Stomach (tissue), 9 donors: ENCODE results near the gene MAN2B1. TPM values are rescaled to one million over a fixed set of nuclear protein-coding genes. Genes with fewer than 3 reads are reported as not detected.

ENCODE experiments used
- DNase-seq, 2 donors: peaks; one replicate each; pipeline versions ENCODE4 v3.0.0 to v3.0.0-alpha.2; 2013 to 2019
- H3K27ac ChIP-seq, 5 donors: fragments of 200-600 bp in 4 of 5; sonication (generic) in 4 of 5; one replicate each; pipeline ENCODE4 v1.5.1; 2013 to 2019; ENCODE audit warnings: mild to moderate bottlenecking in 1 of 5, moderate library complexity in 1 of 5
- H3K27me3 ChIP-seq, 3 donors: fragments of 200-600 bp; sonication (generic); one replicate each; pipeline ENCODE4 v1.5.1; 2017 to 2019; ENCODE audit warnings: mixed run types in 1 of 3
- H3K36me3 ChIP-seq, 4 donors: fragments of 200-600 bp; sonication (generic); 1 replicate in 3 of 4; 2 replicates in 1 of 4; pipeline ENCODE4 v1.5.1; 2016 to 2019
- H3K4me1 ChIP-seq, 4 donors: fragments of 200-600 bp; sonication (generic); one replicate each; pipeline ENCODE4 v1.5.1; 2016 to 2019
- H3K4me3 ChIP-seq, 4 donors: fragments of 200-600 bp; sonication (generic) in 3 of 4; one replicate each; pipeline ENCODE4 v1.5.1; 2016 to 2019; ENCODE audit warnings: mild to moderate bottlenecking in 1 of 4
- H3K9me3 ChIP-seq, 4 donors: fragments of 200-600 bp; sonication (generic); one replicate each; pipeline ENCODE4 v1.5.1; 2016 to 2019
- CTCF ChIP-seq, 7 experiments: fragments of 450-650 bp in 4 of 7; fragments of 200-600 bp in 3 of 7; sonication (generic) in 3 of 7; IDR thresholded peaks; one replicate each; pipeline ENCODE4 v1.5.1; 2016 to 2019; ENCODE audit warnings: antibody characterized with exemption in 7 of 7, control low read depth in 2 of 7, mild to moderate bottlenecking in 1 of 7
- EP300 ChIP-seq: sonication (generic); formaldehyde crosslinking; IDR thresholded peaks from one replicate; pipeline ENCODE4 v1.6.1; 2017; ENCODE audit warnings: antibody characterized with exemption
- POLR2A ChIP-seq, 4 donors: fragments of 450-650 bp; IDR thresholded peaks; one replicate each; pipeline ENCODE4 v1.6.1; 2016; ENCODE audit warnings: antibody characterized with exemption in 4 of 4, control low read depth in 2 of 4, mild to moderate bottlenecking in 1 of 4, moderate library complexity in 1 of 4
- POLR2AphosphoS5 ChIP-seq, 3 donors: sonication (generic); formaldehyde crosslinking; IDR thresholded peaks; one replicate each; pipeline ENCODE4 v1.6.1; 2016; ENCODE audit warnings: antibody characterized with exemption in 3 of 3
- WGBS, 5 donors: extraction: QIAGEN DNeasy Blood & Tissue Kit in 3 of 5; methylation state at CpG; one replicate each; pipeline versions ENCODE4 v1.1.5 to v1.1.7; 2013 to 2018; 5-methylcytosine and 5-hydroxymethylcytosine counted together
- intact Hi-C: fragments of 100-400 bp; cut with DNase I; formaldehyde crosslinking; loops from one replicate; pipeline ENCODE4 v1.15.1; 2023; ENCODE audit warnings: low total_unique reads
- polyA plus RNA-seq, 3 donors: library from polyadenylated mRNA; stranded (reverse); fragments of 200-250 nt; gene quantifications; one replicate each; pipeline ENCODE4 v1.2.3, GENCODE V29; 2013
- total RNA-seq, 5 donors: library from RNA; depleted of rRNA; stranded (reverse); fragments of >200 nt; gene quantifications; one replicate each; pipeline versions ENCODE4 v1.1.0 to v1.2.3, GENCODE V29; 2014 to 2016
- donor health status: healthy with polysubstance abuse.
- donor health status: Bipolar disorder and iron deficiency.
- donor health status: healthy.

The MAN2B1 gene
- total and polyA plus RNA-seq, 8 donors, result 20.6 to 429 (median 84.0) TPM

GRCh38 chr19:12610540-12611360, 55.8 kb downstream of the MAN2B1 start, which contains the start of the genes ZNF490 and ZNF791:
Gene ZNF490 (minus strand): TSS chr19:12610813. CDS start chr19:12610680, 133 bp downstream.
Gene ZNF791 (plus strand): TSS chr19:12610920. CDS start chr19:12611080, 160 bp downstream.
- Histone ChIP-seq H3K36me3 (peaks cover 5 to 69% (median 53%) of the 10 kb centered on the region in 4 donors), H3K27me3 (no peaks in the 10 kb centered on the region), H3K4me3 (peak within 1 kb of the TSS; percentile 77 to 99 (median 88)), H3K9me3 (no peaks in the 10 kb centered on the region), H3K4me1 (peaks cover 26 to 67% (median 54%) of the 10 kb centered on the region in 4 donors), H3K27ac (peak within 1 kb of the TSS; percentile 91 to 100 (median 99))
- TF ChIP-seq POLR2AphosphoS5 (IDR thresholded peaks at IDR 0.05), result peak; percentile 92 to 96 (median 95)
- TF ChIP-seq CTCF (IDR thresholded peaks at IDR 0.05), result peak in 1 of 7 experiments; percentile 13
- TF ChIP-seq POLR2A (IDR thresholded peaks at IDR 0.05), result peak in 2 of 4 donors; percentile 38 to 84
- TF ChIP-seq EP300, result no peak
- peak; percentile 99 for DNase-seq
- WGBS, 5 donors, result 0 to 1% (median 0%) methylated on average over 26 to 61 of the region's 61 CpGs
- intact Hi-C loops, result no loop called here

DNA sequence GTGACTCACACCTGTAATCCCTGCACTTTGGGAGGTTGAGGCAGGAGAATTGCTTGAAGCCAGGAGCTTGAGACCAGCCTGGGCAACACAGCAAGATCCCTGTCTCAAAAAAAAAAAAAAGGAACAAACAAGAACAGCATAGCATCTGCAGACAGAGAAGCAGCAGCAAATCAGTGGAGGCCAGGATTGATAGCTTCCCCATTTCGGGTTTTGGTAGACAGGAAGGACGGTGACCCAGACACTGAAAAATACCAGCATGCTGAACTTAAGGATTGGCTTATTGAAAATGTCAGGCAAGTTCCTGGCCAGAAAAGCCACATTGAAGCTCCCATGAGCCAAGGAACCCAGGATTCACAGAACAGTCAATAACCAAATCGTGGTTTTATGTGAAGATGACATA, 58.9 kb downstream of the MAN2B1 start:
- WGBS, 5 donors, result 86 to 98% (median 92%) methylated on average over 3 of the region's 3 CpGs
- TF ChIP-seq POLR2AphosphoS5 (IDR thresholded peaks at IDR 0.05), result no peak

GRCh38 chr19:12606796-12607195, 59.7 kb downstream of the MAN2B1 start:
- TF ChIP-seq POLR2A (IDR thresholded peaks at IDR 0.05) (no peak), EP300 (no peak), POLR2AphosphoS5 (IDR thresholded peaks at IDR 0.05) (no peak), CTCF (IDR thresholded peaks at IDR 0.05) (no peak)
- WGBS, 5 donors, result 92 to 100% (median 95%) methylated on average over 1 of the region's 1 CpG
- Histone ChIP-seq H3K4me3 (no peak overlapping the region), H3K27me3 (no peaks in the 10 kb centered on the region), H3K36me3 (peaks cover 11 to 69% (median 61%) of the 10 kb centered on the region in 4 donors), H3K4me1 (peaks cover 8 to 27% (median 19%) of the 10 kb centered on the region in 4 donors), H3K27ac (no peak overlapping the region), H3K9me3 (no peaks in the 10 kb centered on the region)
- intact Hi-C loops, result no loop called here
- no peak for DNase-seq

More for the DNA sequence above, 58.9 kb downstream of the MAN2B1 start:
- intact Hi-C loops, result no loop called here
- H3K9me3 ChIP-seq, result no peaks in the 10 kb centered on the region
- no peak overlapping the region for H3K4me3 ChIP-seq
- H3K27ac ChIP-seq, result no peak overlapping the region
- peaks cover 8 to 69% (median 56%) of the 10 kb centered on the region in 4 donors for H3K36me3 ChIP-seq
- DNase-seq, result no peak
- no peaks in the 10 kb centered on the region for H3K27me3 ChIP-seq
- peaks cover 16 to 36% (median 27%) of the 10 kb centered on the region in 4 donors for H3K4me1 ChIP-seq

DNA sequence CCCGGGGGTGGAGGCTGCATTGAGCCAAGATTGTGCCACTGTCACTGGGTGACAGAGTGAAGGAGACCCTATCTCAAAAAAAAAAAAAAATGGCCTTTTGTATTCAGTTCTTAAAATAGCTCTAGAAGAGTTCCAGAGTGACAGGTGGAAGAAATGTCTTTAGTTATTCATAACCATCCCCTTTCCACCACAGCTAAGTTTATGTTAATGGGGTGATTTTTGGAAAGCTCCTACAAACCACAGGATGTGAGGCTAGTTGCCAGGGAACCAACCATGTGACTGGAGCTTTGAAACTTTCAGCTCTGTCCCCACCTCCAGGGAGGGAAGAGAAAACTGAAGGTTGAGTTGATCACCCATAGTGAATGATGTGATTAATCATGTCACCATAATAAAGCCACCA, 62.8 kb downstream of the MAN2B1 start:
- 91 to 100% (median 94%) methylated on average over 1 of the region's 1 CpG for WGBS, 5 donors
- Histone ChIP-seq H3K27me3 (no peaks in the 10 kb centered on the region), H3K9me3 (no peaks in the 10 kb centered on the region), H3K36me3 (peaks cover 11 to 89% (median 81%) of the 10 kb centered on the region in 4 donors), H3K4me1 (peaks cover 0 to 7% (median 1%) of the 10 kb centered on the region in 4 donors), H3K27ac (no peak overlapping the region), H3K4me3 (no peak overlapping the region)
- intact Hi-C loops, result no loop called here
- TF ChIP-seq POLR2A (IDR thresholded peaks at IDR 0.05) (no peak), CTCF (IDR thresholded peaks at IDR 0.05) (no peak), POLR2AphosphoS5 (IDR thresholded peaks at IDR 0.05) (no peak), EP300 (no peak)
- peak in 1 of 2 donors; percentile 37 for DNase-seq
